GM23338 (cell line): ENCODE data around the gene GPR158. TPM values are rescaled to one million over a fixed set of nuclear protein-coding genes. Genes with fewer than 3 reads are reported as not detected.

Source experiments
- ATAC-seq: fragments of 200-7000 bp; cut with Tn5 transposase; 3 replicates; pipeline ENCODE4 v1.9.1; 2020
- DNase-seq: peaks from one replicate; pipeline ENCODE4 v3.0.0-alpha.2; 2015; ENCODE audit warnings: low spot score
- H2AFZ ChIP-seq: fragments of 200-600 bp; sonication (generic); 2 replicates; pipeline ENCODE4 v1.8.0; 2016; ENCODE audit warnings: antibody characterized with exemption, mild to moderate bottlenecking, moderate library complexity
- H3F3A ChIP-seq: fragments of 200-600 bp; sonication (generic); replicated peaks from 2 replicates; pipeline ENCODE4 v1.8.0; 2017; ENCODE audit warnings: antibody characterized with exemption, mixed run types, low read depth
- H3K27ac ChIP-seq: fragments of 200-600 bp; sonication (generic); 2 replicates; pipeline ENCODE4 v1.6.1; 2016; ENCODE audit warnings: low read depth
- H3K27me3 ChIP-seq: fragments of 200-600 bp; sonication (generic); 2 replicates; pipeline ENCODE4 v1.8.0; 2016; ENCODE audit warnings: mild to moderate bottlenecking, mixed run types, moderate library complexity; ENCODE audit not compliant: insufficient read depth
- H3K36me3 ChIP-seq: fragments of 200-600 bp; sonication (generic); 2 replicates; pipeline ENCODE4 v1.8.0; 2016; ENCODE audit warnings: mild to moderate bottlenecking; ENCODE audit not compliant: insufficient read depth
- H3K4me1 ChIP-seq: fragments of 200-600 bp; sonication (generic); 2 replicates; pipeline ENCODE4 v1.8.0; 2016; ENCODE audit warnings: mild to moderate bottlenecking, moderate library complexity; ENCODE audit not compliant: insufficient read depth
- H3K4me2 ChIP-seq: fragments of 200-600 bp; sonication (generic); 2 replicates; pipeline ENCODE4 v1.7.1; 2017; ENCODE audit warnings: mixed run types
- H3K4me3 ChIP-seq: fragments of 200-600 bp; sonication (generic); 2 replicates; pipeline ENCODE4 v1.6.1; 2016; ENCODE audit warnings: mixed run types
- H3K79me2 ChIP-seq: fragments of 200-600 bp; sonication (generic); replicated peaks from 2 replicates; pipeline ENCODE4 v1.8.0; 2017; ENCODE audit warnings: mild to moderate bottlenecking; ENCODE audit not compliant: insufficient read depth
- H3K9me2 ChIP-seq: fragments of 200-600 bp; sonication (generic); 2 replicates; pipeline ENCODE4 v1.8.0; 2017; ENCODE audit not compliant: insufficient read depth
- H4K20me1 ChIP-seq: fragments of 200-600 bp; sonication (generic); replicated peaks from 2 replicates; pipeline ENCODE4 v1.8.0; 2017; ENCODE audit warnings: mild to moderate bottlenecking; ENCODE audit not compliant: insufficient read depth
- H3K27ac Mint-ChIP-seq: 2 replicates; pipeline ENCODE4 v1.8.0; 2020; ENCODE audit warnings: inconsistent platforms, mild to moderate bottlenecking, moderate library complexity, mixed read lengths
- H3K27me3 Mint-ChIP-seq: 3 replicates; pipeline ENCODE4 v1.8.0; 2022; ENCODE audit warnings: low read depth, mild to moderate bottlenecking, moderate library complexity, mixed read lengths, inconsistent platforms; ENCODE audit not compliant: insufficient read depth, poor library complexity
- H3K36me3 Mint-ChIP-seq: 3 replicates; pipeline ENCODE4 v1.8.0; 2021; ENCODE audit warnings: low read depth, mild to moderate bottlenecking, inconsistent platforms, moderate library complexity, mixed read lengths
- H3K4me1 Mint-ChIP-seq: 3 replicates; pipeline ENCODE4 v1.8.0; 2020; ENCODE audit warnings: mild to moderate bottlenecking, inconsistent platforms, mixed read lengths
- H3K4me3 Mint-ChIP-seq: 3 replicates; pipeline ENCODE4 v1.8.0; 2021; ENCODE audit warnings: moderate library complexity, mild to moderate bottlenecking, inconsistent platforms, mixed read lengths
- H3K9me3 Mint-ChIP-seq: 3 replicates; pipeline ENCODE4 v1.8.0; 2020; ENCODE audit warnings: moderate library complexity, mild to moderate bottlenecking, inconsistent platforms, mixed read lengths
- CREB1 ChIP-seq: fragments of 250-450 bp; sonication (Bioruptor Pico); IDR thresholded peaks from 2 replicates; pipeline ENCODE4 v1.5.0; 2020; ENCODE audit warnings: low read depth, mild to moderate bottlenecking, moderate library complexity
- EZH2 ChIP-seq: fragments of 200-600 bp; sonication (generic); IDR thresholded peaks from one replicate; pipeline ENCODE4 v1.8.0; 2017; ENCODE audit warnings: antibody characterized with exemption, mild to moderate bottlenecking, low read depth; ENCODE audit not compliant: unreplicated experiment
- EZH2phosphoT487 ChIP-seq: fragments of 200-600 bp; sonication (generic); IDR thresholded peaks from one replicate; pipeline ENCODE4 v1.8.1; 2018; ENCODE audit warnings: antibody characterized with exemption; ENCODE audit not compliant: unreplicated experiment
- NANOG ChIP-seq: IDR thresholded peaks from 2 replicates; pipeline ENCODE4 v1.6.1; 2016; ENCODE audit warnings: antibody characterized with exemption, borderline replicate concordance
- POLR2AphosphoS5 ChIP-seq: IDR thresholded peaks from 2 replicates; pipeline ENCODE4 v1.6.1; 2016; ENCODE audit warnings: antibody characterized with exemption, low read depth
- STAT1 ChIP-seq: IDR thresholded peaks from one replicate; pipeline ENCODE4 v1.6.1; 2016; ENCODE audit warnings: antibody characterized with exemption; ENCODE audit not compliant: unreplicated experiment
- ZNF331 ChIP-seq: fragments of 250-450 bp; sonication (Bioruptor Pico); IDR thresholded peaks from 2 replicates; pipeline ENCODE4 v1.5.0; 2020; ENCODE audit warnings: low read depth, mild to moderate bottlenecking, moderate library complexity
- polyA plus RNA-seq: library from polyadenylated mRNA; unstranded; fragments of >200 nt; fragmentation: Nextera tagmentation; extraction: Ambion mirVana; gene quantifications from 2 replicates; pipeline ENCODE4 v1.2.1, GENCODE V29; 2016
- total RNA-seq: library from RNA; depleted of rRNA; stranded (reverse); fragments of >200 nt; shearing (Covaris generic); gene quantifications from 2 replicates; pipeline ENCODE4 v1.2.3, GENCODE V29; 2014
- TF ChIP-seq, protein P1 (sequence below): IDR thresholded peaks from one replicate; pipeline ENCODE4 v1.6.1; 2018; ENCODE audit warnings: antibody characterized with exemption; ENCODE audit not compliant: unreplicated experiment
- TF ChIP-seq, protein P2 (sequence below): IDR thresholded peaks from 2 replicates; pipeline ENCODE4 v1.6.1; 2016; ENCODE audit warnings: antibody characterized with exemption
- TF ChIP-seq, protein P3 (sequence below): fragments of 250-450 bp; sonication (Bioruptor Pico); IDR thresholded peaks from 2 replicates; pipeline ENCODE4 v1.5.0; 2020; ENCODE audit warnings: mild to moderate bottlenecking, moderate library complexity
- TF ChIP-seq, protein P4 (sequence below), 2 experiments: fragments of 200-600 bp in 1 of 2; sonication (generic) in 1 of 2; conservative IDR thresholded peaks; 2 replicates each; pipeline versions ENCODE4 v1.5.1 to v1.6.1; 2016 to 2017; ENCODE audit warnings: antibody characterized with exemption in 2 of 2, low read depth in 2 of 2, mild to moderate bottlenecking in 2 of 2, moderate library complexity in 1 of 2

The GPR158 gene
- total and polyA plus RNA-seq, 2 experiments from 2014 or later: 0.13 to 1.5 TPM

DNA sequence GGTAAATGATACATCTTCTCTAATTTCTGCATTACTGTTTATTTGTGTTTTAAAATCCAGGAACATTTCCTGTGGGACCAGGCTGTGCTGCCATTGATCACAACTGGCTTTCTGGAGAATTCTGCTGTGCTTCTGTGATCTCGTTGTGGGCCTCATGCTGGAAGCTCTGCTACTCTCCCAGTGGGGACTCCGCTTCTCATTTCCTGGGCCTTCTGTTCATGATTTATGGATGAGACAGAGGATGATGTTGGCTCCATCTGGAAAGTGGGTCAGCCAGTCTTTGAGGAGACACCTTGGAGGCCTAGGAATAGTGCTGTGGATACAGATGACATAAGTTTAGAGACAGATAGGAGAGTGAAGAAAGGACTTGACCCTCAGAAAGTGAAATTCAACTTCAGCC lies 15.2 kb upstream of the GPR158 start (continued):
- TF ChIP-seq, protein P1, sequence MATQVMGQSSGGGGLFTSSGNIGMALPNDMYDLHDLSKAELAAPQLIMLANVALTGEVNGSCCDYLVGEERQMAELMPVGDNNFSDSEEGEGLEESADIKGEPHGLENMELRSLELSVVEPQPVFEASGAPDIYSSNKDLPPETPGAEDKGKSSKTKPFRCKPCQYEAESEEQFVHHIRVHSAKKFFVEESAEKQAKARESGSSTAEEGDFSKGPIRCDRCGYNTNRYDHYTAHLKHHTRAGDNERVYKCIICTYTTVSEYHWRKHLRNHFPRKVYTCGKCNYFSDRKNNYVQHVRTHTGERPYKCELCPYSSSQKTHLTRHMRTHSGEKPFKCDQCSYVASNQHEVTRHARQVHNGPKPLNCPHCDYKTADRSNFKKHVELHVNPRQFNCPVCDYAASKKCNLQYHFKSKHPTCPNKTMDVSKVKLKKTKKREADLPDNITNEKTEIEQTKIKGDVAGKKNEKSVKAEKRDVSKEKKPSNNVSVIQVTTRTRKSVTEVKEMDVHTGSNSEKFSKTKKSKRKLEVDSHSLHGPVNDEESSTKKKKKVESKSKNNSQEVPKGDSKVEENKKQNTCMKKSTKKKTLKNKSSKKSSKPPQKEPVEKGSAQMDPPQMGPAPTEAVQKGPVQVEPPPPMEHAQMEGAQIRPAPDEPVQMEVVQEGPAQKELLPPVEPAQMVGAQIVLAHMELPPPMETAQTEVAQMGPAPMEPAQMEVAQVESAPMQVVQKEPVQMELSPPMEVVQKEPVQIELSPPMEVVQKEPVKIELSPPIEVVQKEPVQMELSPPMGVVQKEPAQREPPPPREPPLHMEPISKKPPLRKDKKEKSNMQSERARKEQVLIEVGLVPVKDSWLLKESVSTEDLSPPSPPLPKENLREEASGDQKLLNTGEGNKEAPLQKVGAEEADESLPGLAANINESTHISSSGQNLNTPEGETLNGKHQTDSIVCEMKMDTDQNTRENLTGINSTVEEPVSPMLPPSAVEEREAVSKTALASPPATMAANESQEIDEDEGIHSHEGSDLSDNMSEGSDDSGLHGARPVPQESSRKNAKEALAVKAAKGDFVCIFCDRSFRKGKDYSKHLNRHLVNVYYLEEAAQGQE: no peak
- TF ChIP-seq ZNF331 (CRISPR knock-in tag): no peak
- no peak for TF ChIP-seq EZH2
- TF ChIP-seq POLR2AphosphoS5: no peak

DNA sequence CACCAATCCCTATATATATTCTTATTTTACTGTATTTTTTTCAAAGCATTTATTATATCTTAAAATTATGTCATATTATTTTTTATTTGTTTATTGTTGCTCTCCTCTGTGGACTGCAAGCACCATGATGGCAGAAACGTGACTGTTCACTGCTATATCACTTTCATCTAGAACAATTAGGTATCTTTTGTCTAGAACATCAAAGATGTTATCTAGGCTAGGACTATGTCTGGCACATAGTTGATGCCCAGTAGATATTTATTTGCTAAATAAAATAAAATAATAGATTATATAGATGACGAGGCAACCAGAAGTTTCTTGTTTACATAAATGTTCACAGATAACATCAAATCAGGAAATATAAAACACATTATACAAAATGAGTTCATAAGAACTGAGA lies 12.4 kb upstream of the GPR158 start:
- Histone ChIP-seq H3K27ac (no peak overlapping the region), H2AFZ (no peak overlapping the region), H3K36me3 (no peaks in the 10 kb centered on the region), H4K20me1 (no peaks in the 10 kb centered on the region), H3K9me2 (no peaks in the 10 kb centered on the region), H3K4me1 (no peaks in the 10 kb centered on the region), H3F3A (no peaks in the 10 kb centered on the region), H3K4me3 (no peak overlapping the region), H3K4me2 (no peak overlapping the region), H3K79me2 (no peaks in the 10 kb centered on the region), H3K27me3 (no peaks in the 10 kb centered on the region)
- no peak for DNase-seq
- Mint-ChIP-seq H3K36me3 (peaks cover 2% of the 10 kb centered on the region; the same call in 1 of the 3 replicates), H3K4me1 (no peaks in the 10 kb centered on the region), H3K27me3 (peaks cover 2% of the 10 kb centered on the region), H3K4me3 (no peak overlapping the region), H3K9me3 (peaks cover 6% of the 10 kb centered on the region; the same call in 2 of the 3 replicates), H3K27ac (no peak overlapping the region)
- no peak for ATAC-seq
- TF ChIP-seq NANOG (no peak), POLR2AphosphoS5 (no peak), CREB1 (no peak), ZNF331 (CRISPR knock-in tag) (no peak), EZH2 (no peak), STAT1 (no peak), EZH2phosphoT487 (no peak)
- TF ChIP-seq, protein P2, sequence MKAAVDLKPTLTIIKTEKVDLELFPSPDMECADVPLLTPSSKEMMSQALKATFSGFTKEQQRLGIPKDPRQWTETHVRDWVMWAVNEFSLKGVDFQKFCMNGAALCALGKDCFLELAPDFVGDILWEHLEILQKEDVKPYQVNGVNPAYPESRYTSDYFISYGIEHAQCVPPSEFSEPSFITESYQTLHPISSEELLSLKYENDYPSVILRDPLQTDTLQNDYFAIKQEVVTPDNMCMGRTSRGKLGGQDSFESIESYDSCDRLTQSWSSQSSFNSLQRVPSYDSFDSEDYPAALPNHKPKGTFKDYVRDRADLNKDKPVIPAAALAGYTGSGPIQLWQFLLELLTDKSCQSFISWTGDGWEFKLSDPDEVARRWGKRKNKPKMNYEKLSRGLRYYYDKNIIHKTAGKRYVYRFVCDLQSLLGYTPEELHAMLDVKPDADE: no peak
- TF ChIP-seq, protein P3, sequence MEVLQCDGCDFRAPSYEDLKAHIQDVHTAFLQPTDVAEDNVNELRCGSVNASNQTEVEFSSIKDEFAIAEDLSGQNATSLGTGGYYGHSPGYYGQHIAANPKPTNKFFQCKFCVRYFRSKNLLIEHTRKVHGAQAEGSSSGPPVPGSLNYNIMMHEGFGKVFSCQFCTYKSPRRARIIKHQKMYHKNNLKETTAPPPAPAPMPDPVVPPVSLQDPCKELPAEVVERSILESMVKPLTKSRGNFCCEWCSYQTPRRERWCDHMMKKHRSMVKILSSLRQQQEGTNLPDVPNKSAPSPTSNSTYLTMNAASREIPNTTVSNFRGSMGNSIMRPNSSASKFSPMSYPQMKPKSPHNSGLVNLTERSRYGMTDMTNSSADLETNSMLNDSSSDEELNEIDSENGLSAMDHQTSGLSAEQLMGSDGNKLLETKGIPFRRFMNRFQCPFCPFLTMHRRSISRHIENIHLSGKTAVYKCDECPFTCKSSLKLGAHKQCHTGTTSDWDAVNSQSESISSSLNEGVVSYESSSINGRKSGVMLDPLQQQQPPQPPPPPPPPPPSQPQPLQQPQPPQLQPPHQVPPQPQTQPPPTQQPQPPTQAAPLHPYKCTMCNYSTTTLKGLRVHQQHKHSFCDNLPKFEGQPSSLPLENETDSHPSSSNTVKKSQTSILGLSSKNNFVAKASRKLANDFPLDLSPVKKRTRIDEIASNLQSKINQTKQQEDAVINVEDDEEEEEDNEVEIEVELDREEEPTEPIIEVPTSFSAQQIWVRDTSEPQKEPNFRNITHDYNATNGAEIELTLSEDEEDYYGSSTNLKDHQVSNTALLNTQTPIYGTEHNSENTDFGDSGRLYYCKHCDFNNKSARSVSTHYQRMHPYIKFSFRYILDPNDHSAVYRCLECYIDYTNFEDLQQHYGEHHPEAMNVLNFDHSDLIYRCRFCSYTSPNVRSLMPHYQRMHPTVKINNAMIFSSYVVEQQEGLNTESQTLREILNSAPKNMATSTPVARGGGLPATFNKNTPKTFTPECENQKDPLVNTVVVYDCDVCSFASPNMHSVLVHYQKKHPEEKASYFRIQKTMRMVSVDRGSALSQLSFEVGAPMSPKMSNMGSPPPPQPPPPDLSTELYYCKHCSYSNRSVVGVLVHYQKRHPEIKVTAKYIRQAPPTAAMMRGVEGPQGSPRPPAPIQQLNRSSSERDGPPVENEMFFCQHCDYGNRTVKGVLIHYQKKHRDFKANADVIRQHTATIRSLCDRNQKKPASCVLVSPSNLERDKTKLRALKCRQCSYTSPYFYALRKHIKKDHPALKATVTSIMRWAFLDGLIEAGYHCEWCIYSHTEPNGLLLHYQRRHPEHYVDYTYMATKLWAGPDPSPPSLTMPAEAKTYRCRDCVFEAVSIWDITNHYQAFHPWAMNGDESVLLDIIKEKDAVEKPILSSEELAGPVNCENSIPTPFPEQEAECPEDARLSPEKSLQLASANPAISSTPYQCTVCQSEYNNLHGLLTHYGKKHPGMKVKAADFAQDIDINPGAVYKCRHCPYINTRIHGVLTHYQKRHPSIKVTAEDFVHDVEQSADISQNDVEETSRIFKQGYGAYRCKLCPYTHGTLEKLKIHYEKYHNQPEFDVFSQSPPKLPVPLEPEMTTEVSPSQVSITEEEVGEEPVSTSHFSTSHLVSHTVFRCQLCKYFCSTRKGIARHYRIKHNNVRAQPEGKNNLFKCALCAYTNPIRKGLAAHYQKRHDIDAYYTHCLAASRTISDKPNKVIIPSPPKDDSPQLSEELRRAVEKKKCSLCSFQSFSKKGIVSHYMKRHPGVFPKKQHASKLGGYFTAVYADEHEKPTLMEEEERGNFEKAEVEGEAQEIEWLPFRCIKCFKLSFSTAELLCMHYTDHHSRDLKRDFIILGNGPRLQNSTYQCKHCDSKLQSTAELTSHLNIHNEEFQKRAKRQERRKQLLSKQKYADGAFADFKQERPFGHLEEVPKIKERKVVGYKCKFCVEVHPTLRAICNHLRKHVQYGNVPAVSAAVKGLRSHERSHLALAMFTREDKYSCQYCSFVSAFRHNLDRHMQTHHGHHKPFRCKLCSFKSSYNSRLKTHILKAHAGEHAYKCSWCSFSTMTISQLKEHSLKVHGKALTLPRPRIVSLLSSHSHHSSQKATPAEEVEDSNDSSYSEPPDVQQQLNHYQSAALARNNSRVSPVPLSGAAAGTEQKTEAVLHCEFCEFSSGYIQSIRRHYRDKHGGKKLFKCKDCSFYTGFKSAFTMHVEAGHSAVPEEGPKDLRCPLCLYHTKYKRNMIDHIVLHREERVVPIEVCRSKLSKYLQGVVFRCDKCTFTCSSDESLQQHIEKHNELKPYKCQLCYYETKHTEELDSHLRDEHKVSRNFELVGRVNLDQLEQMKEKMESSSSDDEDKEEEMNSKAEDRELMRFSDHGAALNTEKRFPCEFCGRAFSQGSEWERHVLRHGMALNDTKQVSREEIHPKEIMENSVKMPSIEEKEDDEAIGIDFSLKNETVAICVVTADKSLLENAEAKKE: no peak
- TF ChIP-seq, protein P4, sequence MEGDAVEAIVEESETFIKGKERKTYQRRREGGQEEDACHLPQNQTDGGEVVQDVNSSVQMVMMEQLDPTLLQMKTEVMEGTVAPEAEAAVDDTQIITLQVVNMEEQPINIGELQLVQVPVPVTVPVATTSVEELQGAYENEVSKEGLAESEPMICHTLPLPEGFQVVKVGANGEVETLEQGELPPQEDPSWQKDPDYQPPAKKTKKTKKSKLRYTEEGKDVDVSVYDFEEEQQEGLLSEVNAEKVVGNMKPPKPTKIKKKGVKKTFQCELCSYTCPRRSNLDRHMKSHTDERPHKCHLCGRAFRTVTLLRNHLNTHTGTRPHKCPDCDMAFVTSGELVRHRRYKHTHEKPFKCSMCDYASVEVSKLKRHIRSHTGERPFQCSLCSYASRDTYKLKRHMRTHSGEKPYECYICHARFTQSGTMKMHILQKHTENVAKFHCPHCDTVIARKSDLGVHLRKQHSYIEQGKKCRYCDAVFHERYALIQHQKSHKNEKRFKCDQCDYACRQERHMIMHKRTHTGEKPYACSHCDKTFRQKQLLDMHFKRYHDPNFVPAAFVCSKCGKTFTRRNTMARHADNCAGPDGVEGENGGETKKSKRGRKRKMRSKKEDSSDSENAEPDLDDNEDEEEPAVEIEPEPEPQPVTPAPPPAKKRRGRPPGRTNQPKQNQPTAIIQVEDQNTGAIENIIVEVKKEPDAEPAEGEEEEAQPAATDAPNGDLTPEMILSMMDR (conservative IDR thresholded peaks at IDR 0.05; ENCODE audit: low read depth in 2 of 2): no peak
